GM19452 (cell line): ENCODE results near the gene IL31RA.
A peak's percentile ranks its signal among the peaks of the same experiment; 100 is the strongest.
"Not testable (repeated sequence)": the region's sequence is repeated elsewhere in the genome, so short reads cannot be mapped to it uniquely, and the experiment has no call there.

ENCODE experiments used
- ATAC-seq: cut with Tn5 transposase; IDR thresholded peaks from one replicate; pipeline ENCODE4 v1.9.1; 2021; ENCODE audit not compliant: unreplicated experiment

IL31RA gene

DNA sequence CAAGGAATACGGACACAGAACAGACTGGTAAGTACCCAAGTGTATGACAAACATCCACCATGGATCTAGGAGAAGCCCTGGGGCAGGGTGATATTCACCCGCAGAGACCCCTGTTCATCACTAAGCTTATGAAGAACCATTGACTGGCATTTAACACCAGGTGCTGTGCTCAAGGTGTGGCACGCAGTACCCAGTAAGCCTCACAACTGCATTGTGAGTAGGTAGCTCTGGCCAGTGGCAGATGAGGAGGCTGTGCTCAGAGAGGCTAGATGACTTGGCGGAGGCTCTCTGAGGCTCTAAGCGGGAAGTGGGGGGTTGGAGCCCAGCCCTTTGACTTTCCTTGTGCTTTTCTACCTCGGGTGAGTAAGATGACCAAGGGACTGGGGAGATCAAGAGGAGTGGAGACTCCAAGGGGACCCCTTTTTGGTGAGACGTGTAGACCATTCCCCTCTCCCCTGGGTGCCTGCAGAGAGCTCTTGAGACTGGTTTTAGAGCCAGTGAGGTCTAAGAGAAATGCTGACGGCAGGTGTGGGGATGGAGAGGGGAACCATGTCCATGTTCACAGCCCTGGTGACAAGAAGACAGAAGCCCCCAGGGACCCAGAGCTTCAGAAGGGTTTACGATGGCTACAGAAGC lies 72.8 kb downstream of the IL31RA start:
- ATAC-seq = no peak

DNA sequence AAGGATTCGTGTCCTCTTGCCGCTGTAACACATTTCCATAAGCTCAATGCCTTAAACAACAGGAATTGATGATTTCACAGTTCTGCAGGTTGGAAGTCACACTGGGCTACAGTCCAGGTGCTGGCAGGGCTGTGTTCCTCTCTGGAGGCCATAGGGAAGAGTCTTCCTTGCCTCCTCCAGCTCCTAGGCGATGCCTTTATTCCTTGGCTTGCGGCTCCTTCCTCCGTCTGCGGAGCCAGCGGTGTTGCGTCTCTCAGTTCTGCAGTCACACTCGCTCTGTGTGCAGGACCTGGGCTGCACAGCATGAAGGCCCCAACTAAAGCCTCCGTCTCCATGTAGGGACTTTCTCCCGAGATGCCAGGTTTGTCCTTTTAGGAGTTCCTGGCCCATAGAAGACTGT lies 73.6 kb downstream of the IL31RA start:
- no peak for ATAC-seq

GRCh38 chr5:55925181-55925580 lies 74.0 kb downstream of the IL31RA start:
- no peak for ATAC-seq

GRCh38 chr5:55925712-55926111 lies 74.6 kb downstream of the IL31RA start:
- ATAC-seq = no peak

- no peak for ATAC-seq
Measured at GRCh38 chr5:55926476-55926875, 75.3 kb downstream of the IL31RA start.

- no peak for ATAC-seq
Measured at GRCh38 chr5:55927861-55928655, 76.9 kb downstream of the IL31RA start.

DNA sequence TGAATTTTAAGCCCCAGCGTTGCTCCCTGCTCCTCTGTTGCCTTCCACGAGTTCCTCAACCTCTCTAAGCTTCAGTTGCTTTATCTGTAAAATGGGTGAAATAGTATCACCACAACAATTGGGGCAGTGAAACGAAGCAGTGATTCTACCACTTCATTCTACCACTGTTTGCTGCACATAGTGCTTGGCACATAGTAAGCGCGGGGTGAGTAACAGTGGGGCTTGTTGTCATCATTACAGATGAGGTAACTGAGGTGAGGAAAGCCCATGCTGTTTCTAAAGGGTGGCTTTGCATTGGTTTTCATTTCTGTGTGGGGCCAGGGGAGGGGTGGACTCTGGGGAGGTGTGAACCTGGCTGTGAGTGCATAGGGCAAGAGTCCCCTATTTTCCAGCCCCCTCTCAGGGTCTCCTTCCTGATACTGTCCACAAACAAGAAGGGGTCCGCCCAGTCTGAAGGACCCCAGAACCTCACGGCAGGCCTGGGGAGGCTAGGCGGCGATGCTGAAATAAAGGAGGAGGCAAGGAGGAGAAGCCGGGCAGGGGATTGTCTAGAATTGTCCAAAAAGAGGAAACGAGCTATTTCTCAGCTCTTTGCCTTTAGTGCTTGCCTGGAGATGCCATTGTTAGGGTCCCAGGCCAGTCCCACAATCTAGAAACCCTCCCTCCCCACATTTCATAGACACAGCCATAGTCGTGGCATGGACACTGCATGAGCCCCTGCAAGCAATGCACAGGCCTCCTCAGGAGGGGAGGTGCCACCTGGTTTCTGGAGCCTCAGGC lies 78.1 kb downstream of the IL31RA start:
- no peak for ATAC-seq

- no peak for ATAC-seq
Measured at GRCh38 chr5:55932700-55933099, 81.5 kb downstream of the IL31RA start.

DNA sequence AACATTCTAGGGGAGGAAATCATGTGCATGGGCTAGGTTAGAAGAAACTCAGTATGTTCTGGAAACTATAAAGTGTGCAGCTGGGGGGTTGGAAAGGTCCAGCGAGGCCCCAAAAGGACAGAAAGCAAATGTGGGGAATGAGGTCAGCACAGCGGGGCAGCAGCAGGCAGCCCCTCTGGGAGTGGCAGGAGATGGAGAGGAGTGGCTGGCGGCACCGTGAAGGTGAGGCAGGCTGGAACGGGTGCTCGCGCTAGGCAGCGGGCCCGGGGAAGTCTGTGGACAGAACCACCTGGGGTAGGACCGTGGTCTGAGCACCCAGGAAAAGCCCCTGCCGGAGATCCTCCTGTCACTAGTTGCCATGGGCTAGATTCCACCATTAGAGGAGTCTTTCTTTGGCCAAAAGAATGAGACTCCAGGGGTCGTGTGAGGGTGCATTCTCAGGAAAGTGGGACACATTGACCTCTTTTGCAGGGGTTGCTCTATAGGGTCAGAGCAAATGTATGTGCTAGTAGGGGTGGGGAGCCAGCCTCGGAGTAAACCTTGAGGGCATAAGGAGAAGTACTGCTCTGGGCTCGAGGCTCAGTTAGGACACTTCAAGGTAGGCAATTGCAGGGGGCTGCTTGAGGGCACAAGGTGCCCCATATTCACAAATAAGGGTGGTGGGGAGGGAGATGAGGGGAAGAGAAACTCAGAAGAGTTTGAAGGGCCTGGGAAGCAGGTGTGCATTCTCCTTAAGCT lies 82.4 kb downstream of the IL31RA start:
- no peak for ATAC-seq

DNA sequence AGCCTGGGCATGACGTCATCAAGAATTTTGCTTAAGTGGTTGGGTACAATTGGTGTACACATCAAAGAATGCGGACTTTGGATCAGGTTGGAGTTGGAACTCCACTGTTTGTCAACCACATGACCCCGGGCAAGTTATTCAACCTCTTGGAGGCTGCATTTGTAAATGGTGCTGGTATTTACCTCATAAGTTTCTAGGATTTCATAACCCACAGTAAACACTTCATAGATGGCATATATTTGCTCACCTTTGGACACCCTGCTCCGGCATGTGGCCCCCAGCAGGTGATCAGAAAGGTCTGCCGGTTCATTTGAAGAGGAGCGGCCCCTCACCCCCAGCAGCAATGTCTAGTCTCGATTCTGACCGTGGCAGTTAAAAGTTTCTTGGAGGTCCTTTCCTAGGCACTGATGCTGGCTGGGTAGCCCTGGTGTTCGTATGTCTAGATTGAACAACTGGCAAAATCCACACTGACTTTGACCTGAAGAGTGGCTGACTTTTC lies 83.0 kb downstream of the IL31RA start:
- ATAC-seq = no peak

DNA sequence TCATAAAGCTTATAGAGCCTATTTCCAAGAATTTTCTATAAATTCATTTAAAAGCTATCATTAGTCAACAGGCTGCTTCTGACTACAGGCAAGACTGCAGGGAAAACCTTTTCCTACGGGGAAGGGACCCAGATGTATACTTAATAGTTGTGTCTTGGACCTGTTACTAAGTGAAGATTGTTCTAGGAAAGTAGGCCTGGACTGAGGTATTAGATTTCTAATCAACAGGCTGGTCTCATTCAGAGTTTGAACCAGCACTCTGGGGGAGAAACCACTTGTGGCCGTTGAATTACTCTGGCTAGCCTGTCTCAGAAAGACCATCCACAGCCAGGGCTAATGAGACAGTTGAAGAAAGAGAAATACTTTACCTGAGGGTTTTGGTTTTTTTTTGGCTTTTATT lies 83.6 kb downstream of the IL31RA start:
- no peak for ATAC-seq

DNA sequence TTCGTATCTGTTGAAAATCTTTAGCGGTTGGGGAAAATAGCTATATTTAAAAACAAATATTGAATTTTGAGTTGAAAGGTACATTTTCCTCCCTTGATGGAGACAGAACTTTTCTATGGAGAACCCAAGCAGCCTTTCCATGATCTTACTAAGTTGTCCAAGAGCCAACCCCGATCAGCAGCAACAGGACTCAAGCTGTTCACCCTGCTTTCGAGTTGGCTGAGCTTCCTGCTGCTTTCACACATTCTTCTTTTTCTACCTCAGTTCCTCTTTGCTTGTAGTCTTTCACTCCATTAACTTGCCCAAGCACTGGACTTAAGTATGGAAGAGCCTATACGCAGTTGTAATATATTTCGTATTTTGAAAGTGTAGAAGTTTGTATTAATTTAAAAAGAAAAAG lies 84.2 kb downstream of the IL31RA start:
- ATAC-seq = no peak

- ATAC-seq = peak; percentile 68
Measured at GRCh38 chr5:55936100-55936693, 85.0 kb downstream of the IL31RA start.

- ATAC-seq = not testable (repeated sequence)
Measured at GRCh38 chr5:55937598-55937997, 86.4 kb downstream of the IL31RA start.

GRCh38 chr5:55941154-55941553 lies 90.0 kb downstream of the IL31RA start:
- ATAC-seq = not testable (repeated sequence)

DNA sequence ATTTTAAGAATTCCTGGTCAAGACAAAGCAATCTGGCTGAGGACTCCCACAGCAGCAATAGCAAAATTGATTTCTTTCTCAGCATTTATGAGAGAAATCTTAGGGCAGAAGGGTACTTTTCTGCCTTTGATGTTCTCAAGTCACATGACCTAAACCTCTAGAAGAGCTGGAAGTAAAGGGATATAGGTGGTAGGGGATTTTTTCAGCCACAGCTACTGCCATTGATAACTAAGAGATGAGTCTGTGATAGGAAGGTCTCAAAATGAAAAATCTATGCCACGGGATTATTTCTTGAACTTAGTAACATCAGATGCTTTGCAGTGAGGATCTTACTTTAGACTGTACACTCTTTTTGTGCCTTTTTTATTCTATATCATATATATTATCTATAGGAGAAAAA lies 108.1 kb downstream of the IL31RA start:
- ATAC-seq = no peak

DNA sequence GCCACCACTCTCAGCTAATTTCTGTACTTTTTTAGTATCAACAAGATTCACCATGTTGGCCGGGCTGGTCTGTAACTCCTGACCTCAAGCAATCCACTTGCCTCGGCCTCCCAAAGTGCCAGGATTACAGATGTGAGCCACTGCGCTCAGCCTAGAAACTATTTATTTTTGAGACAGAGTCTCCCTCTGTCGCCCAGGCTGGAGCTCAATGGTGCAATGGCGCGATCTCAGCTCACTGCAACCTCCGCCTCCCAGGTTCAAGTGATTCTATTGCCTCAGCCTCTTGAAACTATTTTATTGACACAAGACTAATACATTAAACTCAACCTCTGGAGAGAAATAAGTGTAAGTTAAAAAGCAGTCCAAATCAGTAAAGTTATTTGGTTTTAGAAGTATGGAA lies 109.6 kb downstream of the IL31RA start:
- ATAC-seq = no peak

DNA sequence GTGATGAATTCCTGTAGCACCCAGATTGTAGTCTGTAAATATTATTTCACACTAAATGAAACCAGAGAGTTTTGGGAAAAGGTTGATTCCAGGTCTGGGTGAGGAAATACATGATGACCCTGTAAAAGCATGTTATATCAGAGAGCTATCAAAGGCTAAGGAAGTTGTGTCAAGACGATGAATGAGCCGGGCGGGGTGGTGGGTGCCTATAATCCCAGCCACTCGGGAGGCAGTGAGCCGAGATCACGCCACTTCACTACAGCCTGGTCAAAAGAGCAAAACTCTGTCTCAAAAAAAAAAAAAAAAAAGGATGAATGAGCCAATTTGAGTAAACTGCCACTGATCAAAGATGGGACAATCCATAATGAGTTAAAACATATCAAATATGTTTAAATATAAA lies 114.4 kb downstream of the IL31RA start:
- ATAC-seq = no peak

GRCh38 chr5:55966284-55966683 lies 115.1 kb downstream of the IL31RA start:
- no peak for ATAC-seq

DNA sequence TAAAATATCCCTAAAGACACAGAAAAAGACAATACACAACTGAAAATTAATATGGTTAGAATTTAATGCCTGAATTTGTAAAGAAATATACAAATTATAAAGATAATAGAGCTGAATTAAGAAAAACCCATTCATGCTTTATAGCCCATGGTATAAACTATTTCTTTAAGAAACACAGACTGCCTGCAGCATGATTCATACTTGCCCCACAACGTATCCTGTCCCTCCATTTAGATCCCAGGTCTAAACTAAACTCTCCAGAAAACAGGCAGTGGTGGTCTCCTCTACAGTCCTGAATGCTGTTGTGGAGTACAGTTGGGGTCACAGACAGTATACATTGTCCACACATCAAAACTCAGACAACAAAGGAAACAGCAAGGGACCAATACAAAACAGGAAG lies 118.8 kb downstream of the IL31RA start:
- ATAC-seq = no peak
